Glutamatergic neuron (in vitro differentiated cells): ENCODE data around the gene SNRPD3. TPM values are rescaled to one million over a fixed set of nuclear protein-coding genes. Genes with fewer than 3 reads are reported as not detected.

Experiments
- DNase-seq: peaks from one replicate; pipeline ENCODE4 v3.0.0; 2022
- H3K27ac Mint-ChIP-seq: one replicate; pipeline ENCODE4 v1.8.0; 2020; ENCODE audit warnings: mild to moderate bottlenecking, mixed read lengths, inconsistent platforms; ENCODE audit not compliant: unreplicated experiment
- H3K27me3 Mint-ChIP-seq: one replicate; pipeline ENCODE4 v1.8.0; 2020; ENCODE audit warnings: mild to moderate bottlenecking, moderate library complexity, mixed read lengths, inconsistent platforms; ENCODE audit not compliant: unreplicated experiment
- H3K36me3 Mint-ChIP-seq: one replicate; pipeline ENCODE4 v1.8.0; 2020; ENCODE audit warnings: mild to moderate bottlenecking, mixed read lengths, inconsistent platforms; ENCODE audit not compliant: unreplicated experiment
- H3K4me1 Mint-ChIP-seq: one replicate; pipeline ENCODE4 v1.8.0; 2020; ENCODE audit warnings: mild to moderate bottlenecking, low read depth, mixed read lengths, inconsistent platforms; ENCODE audit not compliant: unreplicated experiment
- H3K4me3 Mint-ChIP-seq: one replicate; pipeline ENCODE4 v1.8.0; 2020; ENCODE audit warnings: mild to moderate bottlenecking, mixed read lengths, inconsistent platforms; ENCODE audit not compliant: unreplicated experiment
- H3K9me3 Mint-ChIP-seq: one replicate; pipeline ENCODE4 v1.8.0; 2020; ENCODE audit warnings: mild to moderate bottlenecking, moderate library complexity, mixed read lengths, inconsistent platforms; ENCODE audit not compliant: unreplicated experiment
- CTCF ChIP-seq: fragments of 200-600 bp; sonication (generic); IDR thresholded peaks from one replicate; pipeline ENCODE4 v1.5.0; 2021; ENCODE audit not compliant: partially characterized antibody, unreplicated experiment
- total RNA-seq: library from RNA; stranded (reverse); fragmentation: NEBNext Ultra II Directional; extraction: Animal tissue kit (Norgen Biotek cat#: 25700); gene quantifications from one replicate; pipeline ENCODE4 v1.2.1, GENCODE V29; 2021; ENCODE audit not compliant: unreplicated experiment

Gene SNRPD3
- total RNA-seq, 1 donor from 2014 or later, result 86.7 TPM

- no peak for TF ChIP-seq CTCF
- Mint-ChIP-seq H3K9me3 (no peaks in the 10 kb centered on the region), H3K27ac (no peak overlapping the region), H3K4me1 (no peaks in the 10 kb centered on the region), H3K4me3 (no peak overlapping the region), H3K27me3 (peaks cover under 1% of the 10 kb centered on the region), H3K36me3 (no peaks in the 10 kb centered on the region)
- DNase-seq, result no peak
Observed at GRCh38 chr22:24535348-24535747, 20.5 kb upstream of the SNRPD3 start.

GRCh38 chr22:24536089-24536488, 19.7 kb upstream of the SNRPD3 start:
- Mint-ChIP-seq H3K27ac (no peak overlapping the region), H3K27me3 (peaks cover 3% of the 10 kb centered on the region), H3K36me3 (no peaks in the 10 kb centered on the region), H3K4me3 (no peak overlapping the region), H3K9me3 (no peaks in the 10 kb centered on the region), H3K4me1 (no peaks in the 10 kb centered on the region)
- DNase-seq, result no peak
- no peak for TF ChIP-seq CTCF

GRCh38 chr22:24540470-24540869, 15.3 kb upstream of the SNRPD3 start:
- Mint-ChIP-seq H3K36me3 (no peaks in the 10 kb centered on the region), H3K27me3 (peaks cover 6% of the 10 kb centered on the region), H3K4me1 (no peaks in the 10 kb centered on the region), H3K4me3 (peak overlapping the region; percentile 34), H3K9me3 (no peaks in the 10 kb centered on the region), H3K27ac (no peak overlapping the region)
- TF ChIP-seq CTCF, result no peak
- no peak for DNase-seq

GRCh38 chr22:24541681-24542515, 13.9 kb upstream of the SNRPD3 start:
- no peaks in the 10 kb centered on the region for H3K36me3 Mint-ChIP-seq
- no peak overlapping the region for H3K27ac Mint-ChIP-seq
- H3K4me3 Mint-ChIP-seq, result no peak overlapping the region
- DNase-seq, result no peak
- no peak for TF ChIP-seq CTCF
- no peaks in the 10 kb centered on the region for H3K4me1 Mint-ChIP-seq
- no peaks in the 10 kb centered on the region for H3K9me3 Mint-ChIP-seq
- peaks cover 9% of the 10 kb centered on the region for H3K27me3 Mint-ChIP-seq

- Mint-ChIP-seq H3K27me3 (peaks cover 9% of the 10 kb centered on the region), H3K27ac (no peak overlapping the region), H3K9me3 (peaks cover 1% of the 10 kb centered on the region), H3K4me1 (no peaks in the 10 kb centered on the region), H3K4me3 (no peak overlapping the region), H3K36me3 (no peaks in the 10 kb centered on the region)
- DNase-seq, result no peak
- TF ChIP-seq CTCF, result no peak
Observed at GRCh38 chr22:24542641-24543040, 13.2 kb upstream of the SNRPD3 start.
